SK-N-SH (cell line): ENCODE results near the gene PALM2AKAP2. TPM values are rescaled to one million over a fixed set of nuclear protein-coding genes. Genes with fewer than 3 reads are reported as not detected.

Experiments used
- CTCF ChIA-PET: fragments of 300-600, 350-600 bp; formaldehyde crosslinking; extraction: SDS; loops from one replicate; lab custom pipeline; 2021; lab: Yijun Ruan, JAX
- POLR2A ChIA-PET: fragments of 350-600 bp; sonication (Branson Sonifier 250); formaldehyde crosslinking; extraction: SDS; loops from one replicate; lab custom pipeline; 2020; ENCODE audit warnings: antibody characterized with exemption, inconsistent platforms; lab: Yijun Ruan, JAX
- DNase-seq: peaks from one replicate; pipeline ENCODE4 v3.0.0; 2012
- H2AFZ ChIP-seq: fragments of 200-600 bp; sonication (generic); 2 replicates; pipeline ENCODE4 v1.8.1; 2016; ENCODE audit warnings: antibody characterized with exemption, mild to moderate bottlenecking, low read depth
- H3F3A ChIP-seq: fragments of 200-600 bp; sonication (generic); replicated peaks from 2 replicates; pipeline ENCODE3; 2016; ENCODE audit warnings: antibody characterized with exemption, mild to moderate bottlenecking; ENCODE audit not compliant: insufficient read depth
- H3K27ac ChIP-seq, 2 experiments: fragments of 200-500 bp in 1 of 2; fragments of 200-600 bp in 1 of 2; sonication (Bioruptor generic) in 1 of 2; sonication (generic), shearing (Covaris generic) in 1 of 2; 2 replicates each; pipeline versions ENCODE4 v1.5.1 to v1.6.1; 2014 to 2016; ENCODE audit warnings: low read depth in 2 of 2, inconsistent platforms in 1 of 2, low read length in 1 of 2, mild to moderate bottlenecking in 1 of 2, mixed read lengths in 1 of 2
- H3K27me3 ChIP-seq: fragments of 200-600 bp; sonication (generic), shearing (Covaris generic); 2 replicates; pipeline ENCODE4 v1.6.1; 2016; ENCODE audit warnings: mixed run types; ENCODE audit not compliant: insufficient read depth
- H3K36me3 ChIP-seq, 2 experiments: fragments of 200-500 bp in 1 of 2; fragments of 200-600 bp in 1 of 2; sonication (Bioruptor generic) in 1 of 2; sonication (generic) in 1 of 2; replicated peaks in 1 of 2; 2 replicates each; pipeline versions ENCODE3 to v1.5.1; 2014 to 2016; ENCODE audit warnings: low read length in 1 of 2, mild to moderate bottlenecking in 1 of 2; ENCODE audit not compliant: insufficient read depth in 2 of 2, control insufficient read depth in 1 of 2
- H3K4me1 ChIP-seq, 2 experiments: fragments of 200-500 bp in 1 of 2; fragments of 200-600 bp in 1 of 2; sonication (Bioruptor generic) in 1 of 2; sonication (generic), shearing (Covaris generic) in 1 of 2; 2 replicates each; pipeline versions ENCODE4 v1.5.1 to v1.6.1; 2014 to 2016; ENCODE audit warnings: low read depth in 1 of 2, low read length in 1 of 2, mixed run types in 1 of 2; ENCODE audit not compliant: insufficient read depth in 2 of 2, control insufficient read depth in 1 of 2
- H3K4me2 ChIP-seq: fragments of 200-600 bp; sonication (generic), shearing (Covaris generic); 2 replicates; pipeline ENCODE4 v1.6.1; 2017; ENCODE audit warnings: mixed run types
- H3K4me3 ChIP-seq, 2 experiments: fragments of 200-500 bp in 1 of 2; fragments of 200-600 bp in 1 of 2; sonication (Bioruptor generic) in 1 of 2; sonication (generic), shearing (Covaris generic) in 1 of 2; 2 replicates each; pipeline versions ENCODE4 v1.5.1 to v1.8.1; 2014 to 2016; ENCODE audit warnings: low read depth in 2 of 2, inconsistent platforms in 1 of 2, low read length in 1 of 2, mild to moderate bottlenecking in 1 of 2, mixed read lengths in 1 of 2, moderate library complexity in 1 of 2
- H3K79me2 ChIP-seq: fragments of 200-600 bp; sonication (generic); 2 replicates; pipeline ENCODE4 v1.8.1; 2017; ENCODE audit warnings: mild to moderate bottlenecking; ENCODE audit not compliant: insufficient read depth
- H3K9ac ChIP-seq: fragments of 200-600 bp; sonication (generic); 2 replicates; pipeline ENCODE4 v1.6.1; 2017; ENCODE audit warnings: mixed run types
- H3K9me2 ChIP-seq: fragments of 200-600 bp; sonication (generic); 2 replicates; pipeline ENCODE4 v1.6.1; 2017; ENCODE audit warnings: mixed run types
- H3K9me3 ChIP-seq: fragments of 200-600 bp; sonication (generic); 2 replicates; pipeline ENCODE4 v1.6.1; 2017; ENCODE audit warnings: mixed run types, mild to moderate bottlenecking, moderate library complexity
- H4K20me1 ChIP-seq: fragments of 200-600 bp; sonication (generic); 2 replicates; pipeline ENCODE4 v1.6.1; 2017; ENCODE audit warnings: mild to moderate bottlenecking, mixed run types; ENCODE audit not compliant: insufficient read depth
- NRF1 ChIP-seq: IDR thresholded peaks from 2 replicates; pipeline ENCODE4 v1.6.1; 2012; ENCODE audit warnings: low read depth, mild to moderate bottlenecking, low read length
- RFX5 ChIP-seq: IDR thresholded peaks from 2 replicates; pipeline ENCODE4 v1.6.1; 2012; ENCODE audit warnings: mild to moderate bottlenecking, improper control_type of control experiment, low read length
- WGBS: methylation state at CpG from one replicate; pipeline ENCODE4 v1.1.6; 2017; ENCODE audit warnings: low lambda C conversion rate; 5-methylcytosine and 5-hydroxymethylcytosine counted together
- polyA plus RNA-seq, 3 experiments: library from polyadenylated mRNA; depleted of rRNA; stranded (reverse); fragments of >200 nt; gene quantifications; 2 replicates each; pipeline ENCODE4 v1.2.3, GENCODE V29; 2012
- TF ChIP-seq, protein P1 (sequence below): fragments of 150-350 bp; IDR thresholded peaks from 2 replicates; pipeline ENCODE4 v1.6.1; 2016; ENCODE audit warnings: mild to moderate bottlenecking, low read depth, low read length

PALM2AKAP2 gene
- polyA plus RNA-seq, 1 of the 3 experiments (the other 2 are of a cell fraction): 4.3 TPM

DNA sequence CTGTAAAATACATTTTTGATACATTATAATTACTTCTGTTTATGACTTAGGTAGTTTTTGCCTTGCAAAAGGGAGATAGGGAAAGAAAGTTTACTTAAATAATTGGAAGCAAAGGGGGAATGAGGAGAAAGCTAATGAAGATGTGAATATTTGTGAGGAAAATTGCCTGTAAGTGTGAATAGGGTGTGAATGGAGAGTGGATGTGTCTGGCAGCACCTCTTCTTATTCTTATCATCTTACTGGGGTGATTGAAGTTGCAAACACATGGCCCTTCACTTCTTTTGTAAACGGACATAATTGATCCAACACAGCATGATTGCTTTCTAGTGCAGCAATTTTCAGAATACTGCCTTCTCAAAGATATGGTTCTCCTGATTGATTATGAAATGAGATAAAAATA, 46.6 kb downstream of the PALM2AKAP2 start:
- Histone ChIP-seq H3K36me3 (no peaks in the 10 kb centered on the region), H3K4me3 (no peak overlapping the region), H3K27me3 (no peaks in the 10 kb centered on the region), H3K4me2 (no peak overlapping the region), H2AFZ (no peak overlapping the region), H3K4me1 (no peaks in the 10 kb centered on the region; a peak in 2 of 4 replicates), H3K9ac (no peak overlapping the region), H3K9me2 (no peaks in the 10 kb centered on the region), H3K9me3 (no peaks in the 10 kb centered on the region), H3F3A (no peaks in the 10 kb centered on the region), H4K20me1 (peaks cover 11% of the 10 kb centered on the region; the same call in 1 of the 2 replicates), H3K79me2 (peaks cover 80% of the 10 kb centered on the region), H3K27ac (no peak overlapping the region)
- TF ChIP-seq RFX5: no peak
- ChIA-PET CTCF (interaction anchor here (1.0 kb wide), 2 partner anchors 9 to 326 kb away, joined by 3 read pairs; no protein-coding TSS in a partner anchor), POLR2A (no interaction called here)
- no peak for DNase-seq
- 59% methylated on average over 1 of the region's 1 CpG for WGBS

DNA sequence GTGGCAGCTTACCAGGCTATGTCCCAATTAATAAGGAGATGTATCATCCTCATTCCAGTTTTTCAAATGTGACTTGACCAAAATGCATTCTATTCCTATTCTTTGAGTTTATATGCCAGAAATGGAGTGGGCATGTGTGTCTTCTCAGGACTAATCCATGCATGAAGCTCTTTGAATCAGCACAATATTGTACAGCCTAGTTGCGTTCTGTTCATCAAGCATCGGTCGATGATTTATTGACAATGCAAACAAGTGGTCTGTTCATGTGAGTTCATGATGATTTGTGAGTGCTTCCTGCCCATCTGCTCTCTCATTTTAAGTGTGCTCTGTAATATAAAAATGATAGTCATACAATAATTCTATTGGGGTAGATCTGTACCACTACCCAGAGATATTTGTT, 48.3 kb downstream of the PALM2AKAP2 start:
- Histone ChIP-seq H3K79me2 (peaks cover 85% of the 10 kb centered on the region), H3K27me3 (no peaks in the 10 kb centered on the region), H3K4me1 (no peaks in the 10 kb centered on the region), H3K9ac (no peak overlapping the region), H3K9me2 (no peaks in the 10 kb centered on the region), H3K9me3 (no peaks in the 10 kb centered on the region), H3K27ac (no peak overlapping the region), H3K4me3 (no peak overlapping the region), H3K36me3 (peaks cover 0 to 6% of the 10 kb centered on the region in 2 experiments), H2AFZ (no peak overlapping the region), H4K20me1 (peaks cover 11% of the 10 kb centered on the region; the same call in 1 of the 2 replicates), H3F3A (no peaks in the 10 kb centered on the region), H3K4me2 (no peak overlapping the region)
- ChIA-PET CTCF (interaction anchor here (1.0 to 1.3 kb wide), 2 partner anchors 10 to 76 kb away, joined by 3 to 6 read pairs; no protein-coding TSS in a partner anchor), POLR2A (no interaction called here)
- WGBS: 76% methylated on average over 3 of the region's 3 CpGs
- TF ChIP-seq, protein P1, sequence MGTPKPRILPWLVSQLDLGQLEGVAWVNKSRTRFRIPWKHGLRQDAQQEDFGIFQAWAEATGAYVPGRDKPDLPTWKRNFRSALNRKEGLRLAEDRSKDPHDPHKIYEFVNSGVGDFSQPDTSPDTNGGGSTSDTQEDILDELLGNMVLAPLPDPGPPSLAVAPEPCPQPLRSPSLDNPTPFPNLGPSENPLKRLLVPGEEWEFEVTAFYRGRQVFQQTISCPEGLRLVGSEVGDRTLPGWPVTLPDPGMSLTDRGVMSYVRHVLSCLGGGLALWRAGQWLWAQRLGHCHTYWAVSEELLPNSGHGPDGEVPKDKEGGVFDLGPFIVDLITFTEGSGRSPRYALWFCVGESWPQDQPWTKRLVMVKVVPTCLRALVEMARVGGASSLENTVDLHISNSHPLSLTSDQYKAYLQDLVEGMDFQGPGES: no peak
- TF ChIP-seq NRF1: no peak
- no peak for DNase-seq
